GM19328 (cell line): Measurements from ENCODE around the gene PLA2G2E.
"Not testable (repeated sequence)": the region's sequence is repeated elsewhere in the genome, so short reads cannot be mapped to it uniquely, and the experiment has no call there.

Source experiments
- ATAC-seq: cut with Tn5 transposase; IDR thresholded peaks from one replicate; pipeline ENCODE4 v1.9.1; 2021; ENCODE audit warnings: mild to moderate bottlenecking, moderate library complexity; ENCODE audit not compliant: unreplicated experiment

The PLA2G2E gene

GRCh38 chr1:19885821-19886220, 37.6 kb downstream of the PLA2G2E start:
- no peak for ATAC-seq

- no peak for ATAC-seq
Observed at GRCh38 chr1:19884312-19884711, 39.1 kb downstream of the PLA2G2E start.

- peak; percentile 93 for ATAC-seq
Observed at GRCh38 chr1:19882111-19883071, 41.0 kb downstream of the PLA2G2E start, which contains the start of gene OTUD3. Gene OTUD3 (plus strand): TSS chr1:19882395. CDS start chr1:19882514, 119 bp downstream.

- ATAC-seq, result not testable (repeated sequence)
Observed at GRCh38 chr1:19880841-19881240, 42.6 kb downstream of the PLA2G2E start.

GRCh38 chr1:19879661-19880060, 43.8 kb downstream of the PLA2G2E start:
- ATAC-seq, result no peak

GRCh38 chr1:19879227-19879626, 44.2 kb downstream of the PLA2G2E start:
- ATAC-seq, result no peak

- ATAC-seq, result no peak
Observed at GRCh38 chr1:19878637-19878985, 44.8 kb downstream of the PLA2G2E start.

GRCh38 chr1:19877821-19878636, 45.4 kb downstream of the PLA2G2E start:
- no peak for ATAC-seq

- no peak for ATAC-seq
Observed at GRCh38 chr1:19877181-19877750, 46.2 kb downstream of the PLA2G2E start.

- no peak for ATAC-seq
Observed at GRCh38 chr1:19872190-19872589, 51.2 kb downstream of the PLA2G2E start.
